DOHH2 (cell line): Measurements from ENCODE around the gene CYP1A2.

ENCODE experiments used
- H3F3A ChIP-seq: fragments of 200-600 bp; sonication (generic), shearing (Covaris generic); 2 replicates; pipeline ENCODE4 v1.6.0; 2016; ENCODE audit warnings: antibody characterized with exemption, mild to moderate bottlenecking; ENCODE audit not compliant: control insufficient read depth, insufficient read depth
- H3K27ac ChIP-seq: fragments of 200-600 bp; sonication (generic); 2 replicates; pipeline ENCODE4 v1.5.1; 2014; ENCODE audit warnings: low read depth, mild to moderate bottlenecking, low read length, moderate library complexity
- H3K27me3 ChIP-seq: fragments of 200-600 bp; sonication (generic); 2 replicates; pipeline ENCODE4 v1.6.1; 2014; ENCODE audit warnings: mild to moderate bottlenecking, low read length, mixed read lengths; ENCODE audit not compliant: control insufficient read depth
- H3K36me3 ChIP-seq: fragments of 200-600 bp; sonication (generic); 2 replicates; pipeline ENCODE4 v1.6.1; 2014; ENCODE audit warnings: mild to moderate bottlenecking, low read length, moderate library complexity, mixed read lengths; ENCODE audit not compliant: control insufficient read depth
- H3K4me1 ChIP-seq: fragments of 200-600 bp; sonication (generic); 2 replicates; pipeline ENCODE4 v1.6.1; 2014; ENCODE audit warnings: mild to moderate bottlenecking, low read length, mixed read lengths; ENCODE audit not compliant: control insufficient read depth
- H3K4me2 ChIP-seq: fragments of 200-600 bp; sonication (generic); 2 replicates; pipeline ENCODE4 v1.6.0; 2014; ENCODE audit warnings: mild to moderate bottlenecking, low read length, moderate library complexity
- H3K4me3 ChIP-seq: fragments of 200-600 bp; sonication (generic); 2 replicates; pipeline ENCODE4 v1.5.1; 2014; ENCODE audit warnings: mild to moderate bottlenecking, low read length, mixed read lengths
- H3K79me2 ChIP-seq: fragments of 200-600 bp; sonication (generic); 2 replicates; pipeline ENCODE4 v1.6.1; 2014; ENCODE audit warnings: mild to moderate bottlenecking, low read length, mixed read lengths; ENCODE audit not compliant: control insufficient read depth
- H3K9me2 ChIP-seq: fragments of 200-600 bp; sonication (generic); replicated peaks from 2 replicates; pipeline ENCODE4 v1.6.1; 2014; ENCODE audit warnings: mild to moderate bottlenecking, low read length, mixed read lengths; ENCODE audit not compliant: control insufficient read depth
- H3K9me3 ChIP-seq: fragments of 200-600 bp; sonication (generic); 2 replicates; pipeline ENCODE4 v1.6.1; 2014; ENCODE audit warnings: antibody characterized with exemption, low read length, mixed read lengths; ENCODE audit not compliant: control insufficient read depth, insufficient read depth
- H4K20me1 ChIP-seq: fragments of 200-600 bp; sonication (generic); 2 replicates; pipeline ENCODE4 v1.6.0; 2014; ENCODE audit warnings: low read depth, mild to moderate bottlenecking, antibody characterized with exemption, low read length, moderate library complexity; ENCODE audit not compliant: control insufficient read depth, insufficient read depth
- EZH2phosphoT487 ChIP-seq: fragments of 200-600 bp; sonication (generic); IDR thresholded peaks from 2 replicates; pipeline ENCODE4 v1.6.1; 2017; ENCODE audit warnings: borderline replicate concordance, mild to moderate bottlenecking, antibody characterized with exemption, low read length, moderate library complexity, mixed read lengths
- TF ChIP-seq, protein P1 (sequence below): fragments of 200-600 bp; sonication (generic); IDR thresholded peaks from one replicate; pipeline ENCODE4 v1.5.1; 2014; ENCODE audit warnings: antibody characterized with exemption, mild to moderate bottlenecking, low read depth, low read length; ENCODE audit not compliant: poor library complexity, severe bottlenecking

CYP1A2 gene

DNA sequence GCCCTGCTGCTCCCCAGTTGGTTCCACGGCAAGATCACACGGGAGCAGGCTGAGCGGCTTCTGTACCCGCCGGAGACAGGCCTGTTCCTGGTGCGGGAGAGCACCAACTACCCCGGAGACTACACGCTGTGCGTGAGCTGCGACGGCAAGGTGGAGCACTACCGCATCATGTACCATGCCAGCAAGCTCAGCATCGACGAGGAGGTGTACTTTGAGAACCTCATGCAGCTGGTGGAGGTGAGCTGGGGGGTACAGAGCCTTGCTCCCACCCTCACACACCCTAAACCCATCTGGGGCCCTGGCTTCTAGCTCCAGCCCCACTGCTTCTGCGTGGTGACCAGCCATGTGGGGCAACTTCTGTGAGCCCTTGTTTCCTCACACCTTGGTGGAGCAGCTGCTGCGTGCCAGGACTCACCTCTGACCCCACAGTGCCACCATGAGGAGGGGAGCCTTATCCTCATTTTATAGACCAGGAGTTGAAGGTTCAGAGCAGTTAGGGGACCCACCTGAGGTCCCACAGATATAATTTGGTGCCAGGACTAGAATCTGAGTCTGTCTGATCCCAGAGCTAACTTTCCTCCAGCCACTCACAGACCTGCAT lies 50.7 kb downstream of the CYP1A2 start:
- H3K36me3 ChIP-seq = peaks cover 88% of the 10 kb centered on the region
- no peaks in the 10 kb centered on the region for H3K27me3 ChIP-seq
- no peak overlapping the region for H3K4me3 ChIP-seq
- no peaks in the 10 kb centered on the region for H3K9me2 ChIP-seq
- TF ChIP-seq EZH2phosphoT487 = no peak
- TF ChIP-seq, protein P1, sequence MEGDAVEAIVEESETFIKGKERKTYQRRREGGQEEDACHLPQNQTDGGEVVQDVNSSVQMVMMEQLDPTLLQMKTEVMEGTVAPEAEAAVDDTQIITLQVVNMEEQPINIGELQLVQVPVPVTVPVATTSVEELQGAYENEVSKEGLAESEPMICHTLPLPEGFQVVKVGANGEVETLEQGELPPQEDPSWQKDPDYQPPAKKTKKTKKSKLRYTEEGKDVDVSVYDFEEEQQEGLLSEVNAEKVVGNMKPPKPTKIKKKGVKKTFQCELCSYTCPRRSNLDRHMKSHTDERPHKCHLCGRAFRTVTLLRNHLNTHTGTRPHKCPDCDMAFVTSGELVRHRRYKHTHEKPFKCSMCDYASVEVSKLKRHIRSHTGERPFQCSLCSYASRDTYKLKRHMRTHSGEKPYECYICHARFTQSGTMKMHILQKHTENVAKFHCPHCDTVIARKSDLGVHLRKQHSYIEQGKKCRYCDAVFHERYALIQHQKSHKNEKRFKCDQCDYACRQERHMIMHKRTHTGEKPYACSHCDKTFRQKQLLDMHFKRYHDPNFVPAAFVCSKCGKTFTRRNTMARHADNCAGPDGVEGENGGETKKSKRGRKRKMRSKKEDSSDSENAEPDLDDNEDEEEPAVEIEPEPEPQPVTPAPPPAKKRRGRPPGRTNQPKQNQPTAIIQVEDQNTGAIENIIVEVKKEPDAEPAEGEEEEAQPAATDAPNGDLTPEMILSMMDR = peak; percentile 30
- H3K79me2 ChIP-seq = peaks cover 52% of the 10 kb centered on the region
- peak overlapping the region; percentile 30; the same call in 1 of the 2 replicates for H3K4me2 ChIP-seq
- peaks cover 58% of the 10 kb centered on the region for H3K4me1 ChIP-seq
- peak overlapping the region; percentile 40 for H3K27ac ChIP-seq
- no peaks in the 10 kb centered on the region for H3K9me3 ChIP-seq
- peaks cover 45% of the 10 kb centered on the region for H4K20me1 ChIP-seq
- H3F3A ChIP-seq = peaks cover 29% of the 10 kb centered on the region

DNA sequence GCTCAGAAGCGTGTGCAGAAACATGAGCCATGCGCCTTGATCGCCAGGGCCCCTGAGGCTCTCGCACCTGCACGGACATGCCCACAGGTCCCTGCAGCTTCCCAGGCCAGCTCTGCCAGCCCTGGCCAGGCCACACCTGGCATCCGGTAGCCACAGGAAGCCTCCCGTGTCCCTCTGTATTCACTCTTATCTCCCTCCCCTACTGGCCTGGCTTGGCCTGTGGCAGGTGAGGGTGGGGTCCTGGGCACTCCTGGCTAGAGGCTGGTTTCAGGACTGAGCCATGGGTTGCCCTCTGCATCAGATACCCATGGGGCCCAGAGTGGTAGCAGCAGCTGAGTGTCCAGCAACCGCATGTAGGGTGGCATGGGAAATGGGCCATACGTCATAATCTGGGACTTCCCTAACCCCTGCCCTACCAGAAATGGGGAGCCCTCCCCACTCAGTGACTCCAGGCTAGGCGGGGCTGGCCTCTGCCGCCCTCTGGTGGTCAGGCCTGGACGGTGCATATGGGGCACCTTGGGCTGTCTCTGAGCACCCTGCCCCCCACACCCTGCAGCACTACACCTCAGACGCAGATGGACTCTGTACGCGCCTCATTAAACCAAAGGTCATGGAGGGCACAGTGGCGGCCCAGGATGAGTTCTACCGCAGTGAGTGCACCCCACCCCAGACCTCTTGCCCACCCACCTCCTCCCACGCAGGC lies 51.4 kb downstream of the CYP1A2 start:
- H3K4me1 ChIP-seq = peaks cover 52% of the 10 kb centered on the region
- no peaks in the 10 kb centered on the region for H3K27me3 ChIP-seq
- peaks cover 30% of the 10 kb centered on the region for H3F3A ChIP-seq
- H3K27ac ChIP-seq = peak overlapping the region; percentile 40; the same call in 1 of the 2 replicates
- H3K79me2 ChIP-seq = peaks cover 45% of the 10 kb centered on the region
- peaks cover 88% of the 10 kb centered on the region for H3K36me3 ChIP-seq
- no peak overlapping the region for H3K4me3 ChIP-seq
- H3K9me2 ChIP-seq = no peaks in the 10 kb centered on the region
- TF ChIP-seq, protein P1 = peak; percentile 87
- TF ChIP-seq EZH2phosphoT487 = no peak
- peak overlapping the region; percentile 30 for H3K4me2 ChIP-seq
- no peaks in the 10 kb centered on the region for H3K9me3 ChIP-seq
- H4K20me1 ChIP-seq = peaks cover 39% of the 10 kb centered on the region

DNA sequence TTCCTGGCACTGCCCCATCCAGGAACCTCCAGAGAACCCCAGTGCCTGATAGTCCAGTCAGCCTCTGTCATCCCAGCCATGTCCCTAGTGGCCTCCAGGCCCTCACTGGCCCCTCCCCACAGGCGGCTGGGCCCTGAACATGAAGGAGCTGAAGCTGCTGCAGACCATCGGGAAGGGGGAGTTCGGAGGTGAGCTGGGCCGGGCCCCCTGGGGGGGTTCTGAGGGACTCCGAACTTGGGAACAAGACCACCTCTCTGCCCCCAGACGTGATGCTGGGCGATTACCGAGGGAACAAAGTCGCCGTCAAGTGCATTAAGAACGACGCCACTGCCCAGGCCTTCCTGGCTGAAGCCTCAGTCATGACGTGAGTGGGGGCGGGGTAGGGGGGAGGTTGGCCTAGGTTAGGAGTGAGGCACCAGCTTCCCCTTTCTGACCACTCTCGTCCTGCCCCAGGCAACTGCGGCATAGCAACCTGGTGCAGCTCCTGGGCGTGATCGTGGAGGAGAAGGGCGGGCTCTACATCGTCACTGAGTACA lies 52.0 kb downstream of the CYP1A2 start:
- Histone ChIP-seq H3F3A (peaks cover 26% of the 10 kb centered on the region), H3K9me2 (no peaks in the 10 kb centered on the region), H3K27me3 (no peaks in the 10 kb centered on the region), H3K36me3 (peaks cover 83% of the 10 kb centered on the region), H3K9me3 (no peaks in the 10 kb centered on the region), H3K27ac (no peak overlapping the region), H3K4me1 (peaks cover 46% of the 10 kb centered on the region), H3K79me2 (peaks cover 39% of the 10 kb centered on the region), H4K20me1 (peaks cover 37% of the 10 kb centered on the region), H3K4me2 (no peak overlapping the region), H3K4me3 (no peak overlapping the region)
- TF ChIP-seq, protein P1 = no peak
- no peak for TF ChIP-seq EZH2phosphoT487
